Activated CD8-positive, alpha-beta memory T cell treated with anti-CD3 and anti-CD28 coated beads for 24 hours (primary cell): ENCODE measurements around the gene SLC16A12.
"Not testable (repeated sequence)": the region's sequence is repeated elsewhere in the genome, so short reads cannot be mapped to it uniquely, and the experiment has no call there.

Experiments
- DNase-seq: peaks from one replicate; pipeline ENCODE4 v3.0.0-alpha.2; 2020

SLC16A12 gene

GRCh38 chr10:89468191-89468965 is 67.0 kb downstream of the SLC16A12 start:
- no peak for DNase-seq

- DNase-seq = no peak
Measured at GRCh38 chr10:89466599-89467035, 68.8 kb downstream of the SLC16A12 start.

- DNase-seq = no peak
Measured at GRCh38 chr10:89465196-89465595, 70.2 kb downstream of the SLC16A12 start.

GRCh38 chr10:89463846-89464537 is 71.4 kb downstream of the SLC16A12 start:
- DNase-seq = no peak

GRCh38 chr10:89458784-89459183 is 76.6 kb downstream of the SLC16A12 start:
- no peak for DNase-seq

- DNase-seq = no peak
Measured at GRCh38 chr10:89458291-89458690, 77.1 kb downstream of the SLC16A12 start.

GRCh38 chr10:89454561-89455347 is 80.6 kb downstream of the SLC16A12 start:
- no peak for DNase-seq

GRCh38 chr10:89452193-89452592 is 83.2 kb downstream of the SLC16A12 start:
- DNase-seq = no peak

GRCh38 chr10:89450901-89451300 is 84.5 kb downstream of the SLC16A12 start:
- DNase-seq = no peak

- DNase-seq = not testable (repeated sequence)
Measured at GRCh38 chr10:89444819-89445218, 90.6 kb downstream of the SLC16A12 start.

GRCh38 chr10:89442289-89442688 is 93.1 kb downstream of the SLC16A12 start:
- DNase-seq = no peak

- DNase-seq = no peak
Measured at GRCh38 chr10:89440226-89441009, 95.0 kb downstream of the SLC16A12 start.

GRCh38 chr10:89438525-89438924 is 96.9 kb downstream of the SLC16A12 start:
- no peak for DNase-seq

- no peak for DNase-seq
Measured at GRCh38 chr10:89431977-89432376, 103.4 kb downstream of the SLC16A12 start.

GRCh38 chr10:89428877-89429276 is 106.5 kb downstream of the SLC16A12 start:
- DNase-seq = no peak

GRCh38 chr10:89427629-89428028 is 107.8 kb downstream of the SLC16A12 start:
- no peak for DNase-seq

- DNase-seq = no peak
Measured at GRCh38 chr10:89426230-89426868, 109.0 kb downstream of the SLC16A12 start.

GRCh38 chr10:89425000-89425399 is 110.4 kb downstream of the SLC16A12 start:
- DNase-seq = no peak

GRCh38 chr10:89421018-89421476 is 114.3 kb downstream of the SLC16A12 start:
- DNase-seq = no peak

GRCh38 chr10:89419548-89419947 is 115.8 kb downstream of the SLC16A12 start:
- no peak for DNase-seq

GRCh38 chr10:89416465-89416864 is 118.9 kb downstream of the SLC16A12 start:
- no peak for DNase-seq
